Measurements from ENCODE around the gene SMIM13.

- TF ChIP-seq, protein P1, sequence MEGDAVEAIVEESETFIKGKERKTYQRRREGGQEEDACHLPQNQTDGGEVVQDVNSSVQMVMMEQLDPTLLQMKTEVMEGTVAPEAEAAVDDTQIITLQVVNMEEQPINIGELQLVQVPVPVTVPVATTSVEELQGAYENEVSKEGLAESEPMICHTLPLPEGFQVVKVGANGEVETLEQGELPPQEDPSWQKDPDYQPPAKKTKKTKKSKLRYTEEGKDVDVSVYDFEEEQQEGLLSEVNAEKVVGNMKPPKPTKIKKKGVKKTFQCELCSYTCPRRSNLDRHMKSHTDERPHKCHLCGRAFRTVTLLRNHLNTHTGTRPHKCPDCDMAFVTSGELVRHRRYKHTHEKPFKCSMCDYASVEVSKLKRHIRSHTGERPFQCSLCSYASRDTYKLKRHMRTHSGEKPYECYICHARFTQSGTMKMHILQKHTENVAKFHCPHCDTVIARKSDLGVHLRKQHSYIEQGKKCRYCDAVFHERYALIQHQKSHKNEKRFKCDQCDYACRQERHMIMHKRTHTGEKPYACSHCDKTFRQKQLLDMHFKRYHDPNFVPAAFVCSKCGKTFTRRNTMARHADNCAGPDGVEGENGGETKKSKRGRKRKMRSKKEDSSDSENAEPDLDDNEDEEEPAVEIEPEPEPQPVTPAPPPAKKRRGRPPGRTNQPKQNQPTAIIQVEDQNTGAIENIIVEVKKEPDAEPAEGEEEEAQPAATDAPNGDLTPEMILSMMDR (IDR thresholded peaks at IDR 0.05): no peak
- TF ChIP-seq POLR2A (IDR thresholded peaks at IDR 0.05) (no peak), POLR2AphosphoS5 (IDR thresholded peaks at IDR 0.05) (no peak)
These were observed 15.4 kb upstream of the SMIM13 start for GRCh38 chr6:11078266-11078665.
